HepG2 (cell line): ENCODE results near the gene A3GALT2. TPM values are rescaled to one million over a fixed set of nuclear protein-coding genes. Genes with fewer than 3 reads are reported as not detected.
A peak's percentile ranks its signal among the peaks of the same experiment; 100 is the strongest.

Experiments
- HMG20B ChIP-seq: conservative IDR thresholded peaks from 2 replicates; pipeline ENCODE4 v1.6.1; 2016; ENCODE audit warnings: missing genetic modification reagents, missing compliant biosample characterization
- MAZ ChIP-seq, 2 experiments: sonication (generic) in 1 of 2; formaldehyde crosslinking in 1 of 2; IDR thresholded peaks; 2 replicates each; pipeline versions ENCODE4 v1.5.0 to v1.6.1; 2012 to 2020; ENCODE audit warnings: low read depth in 2 of 2, mild to moderate bottlenecking in 2 of 2, borderline replicate concordance in 1 of 2, improper control_type of control experiment in 1 of 2, low read length in 1 of 2, missing genetic modification reagents in 1 of 2, moderate library complexity in 1 of 2
- PHF21A ChIP-seq: sonication (generic); formaldehyde crosslinking; IDR thresholded peaks from 2 replicates; pipeline ENCODE4 v1.5.0; 2020; ENCODE audit warnings: mild to moderate bottlenecking, missing genetic modification reagents
- POLR2A ChIP-seq, 2 experiments: IDR thresholded peaks; 2 replicates each; pipeline ENCODE4 v1.6.1; 2011; ENCODE audit warnings: low read depth in 2 of 2, low read length in 2 of 2, mild to moderate bottlenecking in 1 of 2, moderate library complexity in 1 of 2; ENCODE audit not compliant: insufficient read depth in 1 of 2
- STAG1 ChIP-seq: sonication (generic); formaldehyde crosslinking; IDR thresholded peaks from 2 replicates; pipeline ENCODE4 v1.4.0; 2020; ENCODE audit warnings: missing genetic modification reagents
- THAP11 ChIP-seq: IDR thresholded peaks from 2 replicates; pipeline ENCODE4 v1.6.1; 2016; ENCODE audit warnings: missing biosample characterization, missing genetic modification reagents
- ZFP90 ChIP-seq: sonication (generic); formaldehyde crosslinking; IDR thresholded peaks from 2 replicates; pipeline ENCODE4 v1.8.0; 2022; ENCODE audit warnings: missing genetic modification reagents, mild to moderate bottlenecking, inconsistent platforms, borderline replicate concordance
- ZHX1 ChIP-seq: sonication (generic); formaldehyde crosslinking; IDR thresholded peaks from 2 replicates; pipeline ENCODE4 v1.8.1; 2022; ENCODE audit warnings: low read depth, mild to moderate bottlenecking, missing genetic modification reagents
- ZNF274 ChIP-seq: sonication (generic); formaldehyde crosslinking; IDR thresholded peaks from 2 replicates; pipeline ENCODE4 v1.5.1; 2020; ENCODE audit warnings: mild to moderate bottlenecking, missing genetic modification reagents
- ZNF280D ChIP-seq: sonication (generic); formaldehyde crosslinking; IDR thresholded peaks from 2 replicates; pipeline ENCODE4 v1.5.1; 2020; ENCODE audit warnings: mild to moderate bottlenecking, missing genetic modification reagents
- ZNF337 ChIP-seq: sonication (generic); formaldehyde crosslinking; IDR thresholded peaks from 2 replicates; pipeline ENCODE4 v1.5.1; 2020; ENCODE audit warnings: missing genetic modification reagents, low read depth, mild to moderate bottlenecking, borderline replicate concordance
- ZNF468 ChIP-seq: sonication (generic); formaldehyde crosslinking; IDR thresholded peaks from 2 replicates; pipeline ENCODE4 v1.8.0; 2022; ENCODE audit warnings: mild to moderate bottlenecking, moderate library complexity, missing genetic modification reagents
- ZNF605 ChIP-seq: sonication (generic); formaldehyde crosslinking; IDR thresholded peaks from 2 replicates; pipeline ENCODE4 v1.8.0; 2022; ENCODE audit warnings: mild to moderate bottlenecking, missing genetic modification reagents
- ZNF776 ChIP-seq: sonication (generic); formaldehyde crosslinking; IDR thresholded peaks from 2 replicates; pipeline ENCODE4 v1.4.0; 2020; ENCODE audit warnings: mild to moderate bottlenecking, missing genetic modification reagents
- ZNF781 ChIP-seq: sonication (generic); formaldehyde crosslinking; IDR thresholded peaks from 2 replicates; pipeline ENCODE4 v1.5.1; 2020; ENCODE audit warnings: borderline replicate concordance, mild to moderate bottlenecking, missing genetic modification reagents; ENCODE audit errors: not compliant biosample characterization
- polyA plus RNA-seq, 8 experiments: library from polyadenylated mRNA; depleted of rRNA in 3 of 8; stranded (reverse) in 7 of 8; unstranded in 1 of 8; fragments of >200 nt; fragmentation: Illumina TruSeq in 4 of 8; extraction: Trizol in 4 of 8; gene quantifications; 2 replicates each; pipeline versions ENCODE4 v1.2.1 to v1.2.3, GENCODE V29; 2011 to 2016; ENCODE audit warnings: low read depth in 4 of 8, missing spikeins in 1 of 8, mixed read lengths in 1 of 8; ENCODE audit not compliant: insufficient read depth in 1 of 8
- total RNA-seq, 5 experiments: library from RNA; depleted of rRNA; stranded (reverse); fragments of >200 nt; fragmentation: Illumina TruSeq; extraction: Trizol; gene quantifications; 2 replicates each; pipeline ENCODE4 v1.2.3, GENCODE V29; 2016; ENCODE audit warnings: low read depth in 1 of 5
- TF ChIP-seq, protein P1 (sequence below): sonication (generic); formaldehyde crosslinking; IDR thresholded peaks from 2 replicates; pipeline ENCODE4 v1.8.0; 2022; ENCODE audit warnings: missing genetic modification reagents, low read depth, mild to moderate bottlenecking, borderline replicate concordance
- TF ChIP-seq, protein P2 (sequence below): sonication (generic); formaldehyde crosslinking; IDR thresholded peaks from 2 replicates; pipeline ENCODE4 v1.8.0; 2022; ENCODE audit warnings: mild to moderate bottlenecking, missing genetic modification reagents, moderate library complexity

Gene A3GALT2
- total and polyA plus RNA-seq, 2 of the 13 experiments (the other 11 are each of a cell fraction or from before 2014, with no cell fraction given) = not detected

- TF ChIP-seq ZNF781 (peak; percentile 71), ZNF280D (CRISPR knock-in tag) (peak; percentile 74; the same call in 1 of the 2 replicates), PHF21A (CRISPR knock-in tag) (no peak), ZNF468 (CRISPR knock-in tag) (0 out of 2 replicates have a peak, but pooled peaks have one; percentile 68), ZNF274 (CRISPR knock-in tag) (peak; percentile 94), ZNF776 (CRISPR knock-in tag) (no peak), HMG20B (no peak), ZHX1 (CRISPR knock-in tag) (0 out of 2 replicates have a peak, but pooled peaks have one; percentile 69), POLR2A (IDR thresholded peaks at IDR 0.05; ENCODE audit: insufficient read depth in 1 of 2, low read depth in 2 of 2, low read length in 2 of 2) (peak; percentile 77 to 92), ZNF605 (CRISPR knock-in tag) (peak; percentile 93), MAZ (IDR thresholded peaks at IDR 0.05; ENCODE audit: borderline replicate concordance, low read depth, low read length) (0 out of 2 replicates have a peak, but pooled peaks have one; percentile 12), MAZ (CRISPR knock-in tag; IDR thresholded peaks at IDR 0.05; ENCODE audit: low read depth) (no peak; the same call in 1 of the 2 replicates), STAG1 (CRISPR knock-in tag) (no peak), ZFP90 (peak; percentile 73), THAP11 (CRISPR knock-in tag) (0 out of 2 replicates have a peak, but pooled peaks have one; percentile 45), ZNF337 (CRISPR knock-in tag) (no peak)
- TF ChIP-seq, protein P1, sequence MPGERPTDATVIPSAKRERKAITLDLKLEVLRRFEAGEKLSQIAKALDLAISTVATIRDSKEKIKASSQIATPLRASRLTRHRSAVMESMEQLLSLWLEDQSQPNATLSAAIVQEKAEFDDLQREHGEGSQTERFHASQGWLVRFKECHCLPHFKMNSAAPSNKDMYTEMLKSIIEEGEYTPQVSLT (CRISPR knock-in tag) = no peak; the same call in 1 of the 2 replicates
- TF ChIP-seq, protein P2, sequence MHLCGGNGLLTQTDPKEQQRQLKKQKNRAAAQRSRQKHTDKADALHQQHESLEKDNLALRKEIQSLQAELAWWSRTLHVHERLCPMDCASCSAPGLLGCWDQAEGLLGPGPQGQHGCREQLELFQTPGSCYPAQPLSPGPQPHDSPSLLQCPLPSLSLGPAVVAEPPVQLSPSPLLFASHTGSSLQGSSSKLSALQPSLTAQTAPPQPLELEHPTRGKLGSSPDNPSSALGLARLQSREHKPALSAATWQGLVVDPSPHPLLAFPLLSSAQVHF (CRISPR knock-in tag) = peak; percentile 63; the same call in 1 of the 2 replicates
Observed at GRCh38 chr1:33349778-33350610, 29.1 kb upstream of the A3GALT2 start (continued).
